IPS-18c (cell line): ENCODE data around the gene RNF114.

Source experiments
- H3K4me3 ChIP-seq: 2 replicates; pipeline ENCODE4 v1.7.0; 2013; ENCODE audit warnings: low read depth, mild to moderate bottlenecking, low read length, moderate library complexity; ENCODE audit not compliant: insufficient read depth
- H3K9me3 ChIP-seq: one replicate; pipeline ENCODE4 v1.6.1; 2013; ENCODE audit warnings: mild to moderate bottlenecking, low read length, moderate library complexity; ENCODE audit not compliant: control insufficient read depth, insufficient read depth

RNF114 gene

DNA sequence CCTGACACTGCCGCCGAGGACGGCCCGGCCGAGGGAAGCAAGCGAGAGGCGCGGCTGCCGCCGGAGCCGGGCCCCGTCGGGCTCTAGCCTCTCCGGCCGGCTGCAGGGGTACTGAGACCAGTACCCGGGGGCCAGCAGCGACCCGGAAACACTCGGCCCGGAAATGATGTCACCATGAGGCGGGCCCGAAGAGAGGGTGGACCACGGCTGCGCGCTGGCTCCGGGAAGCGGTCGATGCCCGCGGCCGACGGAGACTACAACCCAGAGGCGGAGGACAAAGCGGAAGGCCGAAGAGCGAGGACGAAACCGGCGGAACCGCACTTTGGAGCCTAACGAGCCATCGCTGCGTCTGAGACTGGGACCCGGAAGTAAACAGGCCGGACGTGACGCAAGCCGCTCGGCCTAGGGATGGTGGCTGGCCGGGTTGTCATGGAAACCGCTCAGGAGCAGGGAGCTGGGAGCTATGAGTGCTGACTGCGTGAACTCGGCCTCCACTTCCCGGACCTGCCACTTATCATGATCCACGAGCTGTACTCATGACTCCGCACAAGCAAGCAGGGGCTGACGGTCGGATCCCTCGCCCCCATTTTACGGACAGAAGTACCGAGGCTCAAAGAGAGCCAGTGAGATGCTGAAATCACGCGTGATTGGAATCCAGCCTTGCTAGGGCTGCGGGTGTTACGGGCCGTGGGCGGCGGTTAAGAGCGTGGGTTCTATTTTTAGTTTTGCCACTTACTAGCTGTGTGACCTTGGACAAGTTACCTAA is 20.6 kb upstream of the RNF114 start, which contains the start of gene SPATA2:
TSS of gene SPATA2 (minus strand) at position 150 of the 766 bp plus-strand sequence. CDS start 7,039 bp downstream, outside the sequence.
- Histone ChIP-seq H3K4me3 (peak within 1 kb of the TSS; percentile 97), H3K9me3 (no peaks in the 10 kb centered on the region)

DNA sequence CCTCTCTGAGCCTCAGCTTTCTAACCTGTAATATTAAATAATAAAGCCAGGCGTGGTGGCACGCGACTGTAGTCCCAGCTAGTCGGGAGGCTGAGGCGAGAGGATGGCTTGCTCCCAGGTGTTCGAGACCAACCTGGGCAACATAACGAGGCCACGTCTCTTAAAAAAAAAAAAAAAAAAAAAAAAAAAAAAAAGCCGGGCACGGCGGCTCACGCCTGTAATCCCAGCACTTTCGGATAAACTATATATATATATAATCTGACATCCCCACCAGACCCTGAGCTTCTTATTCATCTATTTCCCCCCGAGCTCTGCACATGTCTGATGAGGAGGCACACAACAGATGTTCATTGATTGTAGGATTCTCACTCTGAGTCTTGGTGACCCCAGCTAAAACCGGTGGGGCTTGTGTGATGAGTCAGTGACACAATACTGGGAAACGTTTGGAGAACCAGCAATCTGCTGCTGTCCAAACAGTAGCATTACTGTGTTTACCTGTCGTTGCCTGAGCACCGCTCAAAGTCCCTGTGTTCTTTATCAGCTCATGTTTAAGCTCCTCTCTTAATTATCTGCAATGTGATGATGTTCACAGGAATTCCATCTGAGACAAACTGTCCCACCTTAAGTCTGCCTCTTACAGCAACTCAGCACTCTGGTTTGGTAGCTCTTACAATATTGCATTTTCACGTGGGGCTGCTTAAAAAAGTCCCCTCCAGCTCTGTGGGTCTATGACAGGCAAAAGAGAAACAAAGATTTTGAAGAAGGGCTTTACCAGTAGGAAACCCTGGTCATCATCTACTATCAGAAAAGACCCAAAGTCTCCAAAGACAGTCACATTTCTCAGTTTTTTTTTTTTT is 19.8 kb upstream of the RNF114 start:
- Histone ChIP-seq H3K4me3 (peak overlapping the region; percentile 97), H3K9me3 (no peaks in the 10 kb centered on the region)

DNA sequence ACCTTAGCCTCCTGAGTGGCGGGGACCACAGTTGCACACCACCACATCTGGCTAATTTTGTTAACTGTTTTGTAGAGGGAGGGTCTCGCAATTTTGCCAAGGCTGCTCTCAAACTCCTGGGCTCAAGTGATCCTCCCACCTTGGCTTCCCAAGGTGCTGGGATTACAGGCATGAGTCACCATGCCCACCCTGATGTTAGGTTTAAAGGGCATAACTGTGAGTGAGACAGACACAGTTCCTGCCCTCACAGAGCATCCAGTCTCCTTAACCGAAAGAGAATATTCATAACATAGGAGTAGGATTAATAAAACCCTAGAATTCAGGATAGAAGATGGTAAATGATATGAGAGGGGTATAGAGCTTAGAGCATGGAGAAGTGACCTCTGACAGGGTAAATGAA is 17.8 kb upstream of the RNF114 start:
- H3K4me3 ChIP-seq: no peak overlapping the region
- no peaks in the 10 kb centered on the region for H3K9me3 ChIP-seq

DNA sequence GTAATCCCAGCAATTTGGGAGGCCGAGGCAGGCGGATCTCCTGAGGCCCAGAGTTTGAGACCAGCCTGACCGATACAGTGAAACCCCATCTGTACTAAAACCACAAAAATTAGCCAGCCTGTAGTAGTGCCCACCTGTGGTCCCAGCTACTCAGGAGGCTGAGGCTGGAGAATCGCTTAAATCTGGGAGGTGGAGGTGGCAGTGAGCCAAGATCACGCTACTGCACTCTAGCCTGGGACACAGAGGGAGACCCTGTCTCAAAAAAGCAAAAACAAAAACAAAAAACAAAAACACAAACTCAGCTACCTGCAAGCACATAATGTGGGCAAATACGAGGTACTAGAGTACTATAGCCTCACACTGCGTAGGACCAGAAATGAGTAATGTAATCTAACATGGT is 17.2 kb upstream of the RNF114 start:
- Histone ChIP-seq H3K4me3 (no peak overlapping the region), H3K9me3 (no peaks in the 10 kb centered on the region)

DNA sequence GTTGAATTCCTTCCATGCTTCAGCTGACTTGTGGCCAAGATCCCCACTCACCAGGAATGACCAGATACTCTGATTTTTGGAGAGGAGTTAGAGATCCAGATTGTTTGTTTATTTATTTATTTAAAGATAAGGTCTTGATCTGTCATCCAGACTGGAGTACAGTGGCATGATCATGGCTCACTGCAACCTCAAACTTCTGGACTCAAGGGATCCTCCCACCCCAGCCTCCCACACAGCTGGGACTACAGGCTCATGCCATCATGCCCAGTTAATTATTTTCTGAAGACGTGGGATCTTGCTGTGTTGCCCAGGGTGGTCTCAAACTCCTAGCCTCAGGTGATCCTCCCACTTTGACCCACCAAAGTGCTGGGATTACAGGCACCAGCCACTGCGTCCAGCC is 16.7 kb upstream of the RNF114 start:
- H3K4me3 ChIP-seq: no peak overlapping the region
- H3K9me3 ChIP-seq: no peaks in the 10 kb centered on the region

DNA sequence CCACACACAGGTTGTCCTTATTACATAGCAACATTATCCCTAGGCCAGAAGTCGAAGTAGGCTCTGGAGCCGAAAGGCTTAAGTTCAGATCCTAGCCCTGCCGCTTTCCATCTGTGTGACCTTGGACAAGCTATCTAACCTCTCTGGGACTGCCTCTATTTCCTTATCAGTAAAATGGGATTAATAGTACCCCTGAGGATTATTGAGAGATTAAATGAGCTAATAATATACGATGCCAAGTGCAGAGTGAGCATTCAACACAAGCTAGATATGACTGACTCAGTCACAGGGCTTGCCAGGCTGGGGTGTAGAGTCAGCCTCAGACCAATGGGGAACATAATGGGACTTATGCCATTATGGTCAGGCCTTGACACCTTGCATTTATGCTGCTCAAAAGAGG is 11.9 kb upstream of the RNF114 start:
- H3K9me3 ChIP-seq: no peaks in the 10 kb centered on the region
- H3K4me3 ChIP-seq: no peak overlapping the region

DNA sequence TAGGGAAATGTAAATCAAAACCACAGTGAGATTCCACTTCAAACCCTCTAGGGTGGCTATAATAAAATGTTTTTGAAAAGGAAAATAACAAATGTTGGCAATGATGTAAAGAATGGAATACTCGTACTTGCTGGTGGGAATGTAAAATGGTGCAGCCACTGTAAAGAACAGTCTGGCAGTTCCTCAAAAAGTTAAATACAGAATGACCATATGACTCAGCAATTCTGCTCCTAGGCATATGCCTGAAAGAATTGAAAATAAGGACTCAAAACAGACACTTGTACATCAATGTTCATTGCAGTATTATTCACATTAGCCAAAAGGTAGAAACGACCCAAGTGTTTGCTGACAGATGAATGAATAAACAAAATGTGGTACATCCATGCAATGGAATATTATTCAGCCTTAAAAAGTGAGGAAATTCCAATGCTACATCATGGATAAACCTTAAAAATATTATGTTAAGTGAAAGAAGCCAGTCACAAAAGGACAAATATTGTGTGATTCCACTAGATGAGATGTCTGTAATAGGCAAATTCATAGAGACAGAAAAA is 10.2 kb upstream of the RNF114 start:
- Histone ChIP-seq H3K4me3 (no peak overlapping the region), H3K9me3 (no peaks in the 10 kb centered on the region)

DNA sequence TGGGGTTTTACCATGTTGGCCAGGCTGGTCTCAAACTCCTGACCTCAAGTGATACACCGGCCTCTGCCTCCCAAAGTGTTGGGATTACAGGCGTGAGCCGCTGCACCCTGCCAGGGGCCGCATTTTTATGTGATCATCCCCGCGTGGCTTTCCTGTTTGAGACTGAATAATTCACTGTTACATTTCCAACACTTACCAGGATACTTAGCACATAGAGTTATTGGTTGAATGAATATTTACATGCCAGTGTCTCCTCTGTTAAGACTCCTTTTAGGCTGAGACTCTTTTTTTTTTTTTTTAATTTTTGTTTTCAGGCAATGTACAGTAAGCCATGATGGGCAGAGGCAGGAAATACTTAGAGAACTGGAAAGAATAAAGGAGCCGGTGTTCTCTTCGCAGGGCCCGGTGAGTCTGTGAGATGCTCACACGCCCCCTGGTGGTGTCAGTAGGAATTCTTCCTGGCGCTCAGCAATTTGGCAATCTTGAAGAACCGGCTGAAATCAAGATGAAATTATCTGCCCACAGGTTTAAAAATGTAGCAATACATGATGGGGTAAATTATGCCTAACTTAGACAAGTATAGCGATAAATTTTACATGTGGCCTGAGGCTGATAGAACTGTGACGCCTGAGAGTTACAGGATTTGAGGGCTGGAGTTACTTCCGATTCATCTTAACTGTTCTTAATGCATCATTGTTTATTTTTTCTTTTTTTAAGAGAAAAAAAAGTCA is 7.6 kb upstream of the RNF114 start:
- no peaks in the 10 kb centered on the region for H3K9me3 ChIP-seq
- no peak overlapping the region for H3K4me3 ChIP-seq

DNA sequence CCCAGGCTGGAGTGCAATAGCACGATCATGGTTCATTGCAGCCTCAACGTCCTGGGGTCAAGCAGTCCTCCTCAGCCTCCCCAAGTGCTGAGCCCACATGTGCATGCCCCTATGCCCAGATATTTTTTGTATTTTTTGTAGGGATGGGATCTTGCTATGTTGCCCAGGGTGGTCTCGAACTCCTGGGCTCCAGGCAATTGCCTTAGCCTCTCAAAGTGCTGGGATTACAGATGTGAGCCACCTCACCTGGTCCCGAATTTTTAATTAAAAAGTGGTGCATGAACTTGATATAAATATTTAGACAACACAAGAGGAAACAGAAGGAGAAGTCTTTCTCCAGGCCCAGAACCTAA is 7.1 kb upstream of the RNF114 start:
- no peak overlapping the region for H3K4me3 ChIP-seq

DNA sequence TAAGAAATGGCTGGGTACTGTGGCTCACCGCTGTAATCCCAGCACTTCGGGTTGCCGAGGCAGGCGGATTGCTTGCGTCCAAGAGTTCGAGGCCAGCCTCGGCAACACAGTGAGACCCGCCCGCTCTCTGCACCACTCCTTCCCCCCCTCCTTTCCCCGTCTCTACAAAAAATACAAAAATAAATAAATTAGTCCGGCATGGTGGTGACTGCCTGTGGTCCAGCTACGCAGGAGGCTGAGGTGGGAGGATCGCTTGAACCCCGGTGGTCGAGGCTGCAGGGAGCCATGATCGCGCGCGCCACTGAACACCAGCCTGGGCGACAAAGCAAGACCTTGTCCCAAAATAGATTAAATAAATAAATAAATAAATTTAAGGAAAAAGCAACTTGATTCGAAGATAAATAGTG is 448 bp upstream of the RNF114 start:
- peak overlapping the region; percentile 28; the same call in 1 of the 2 replicates for H3K4me3 ChIP-seq

More for the DNA sequence above, 7.1 kb upstream of the RNF114 start:
- no peaks in the 10 kb centered on the region for H3K9me3 ChIP-seq

DNA sequence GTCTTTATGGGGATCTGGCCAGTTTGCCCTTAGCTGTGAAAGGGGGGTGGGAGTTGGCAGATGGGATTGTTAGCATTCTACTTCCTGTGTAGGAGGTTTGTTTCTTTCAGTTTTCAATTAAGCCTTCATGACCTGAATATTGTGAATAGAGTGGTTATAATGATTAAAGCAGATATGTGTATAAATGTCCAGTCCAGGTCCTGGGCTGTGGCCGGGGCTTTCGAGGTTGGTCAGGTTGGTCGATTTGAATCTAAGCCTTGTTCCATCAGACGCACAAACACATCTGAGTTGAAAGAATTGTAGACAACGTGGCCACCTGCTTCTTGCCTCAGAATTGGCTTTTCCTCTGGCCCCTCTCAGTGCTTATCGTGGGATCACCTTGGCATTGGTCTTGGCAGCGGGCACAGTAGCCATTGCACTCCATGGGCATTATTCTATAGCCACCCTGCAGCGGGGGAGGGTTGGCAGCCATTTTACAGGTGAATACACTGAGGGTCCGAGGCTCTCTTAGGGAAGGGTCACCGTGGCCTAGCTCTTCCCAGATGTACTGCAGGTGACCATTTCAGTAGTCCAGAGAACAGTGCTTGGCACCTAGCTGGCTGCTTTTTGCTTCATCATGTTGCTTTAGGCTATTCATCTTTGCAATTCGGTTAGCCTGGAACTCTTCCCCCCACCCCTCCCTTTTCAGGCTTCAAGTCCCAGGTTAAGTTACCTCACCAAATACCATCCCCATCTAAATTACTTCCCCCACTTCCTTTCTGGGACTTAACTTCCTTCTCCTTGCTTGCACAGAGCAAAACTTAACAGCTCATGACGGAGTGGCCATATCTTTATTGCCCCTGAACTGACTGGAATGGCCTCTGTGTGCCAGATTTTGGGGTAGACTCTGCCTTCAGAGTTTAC is 1.1 kb downstream of the RNF114 start:
- Histone ChIP-seq H3K4me3 (peak overlapping the region; percentile 93), H3K9me3 (no peaks in the 10 kb centered on the region)

More for the DNA sequence above, 448 bp upstream of the RNF114 start:
- H3K9me3 ChIP-seq: no peaks in the 10 kb centered on the region

DNA sequence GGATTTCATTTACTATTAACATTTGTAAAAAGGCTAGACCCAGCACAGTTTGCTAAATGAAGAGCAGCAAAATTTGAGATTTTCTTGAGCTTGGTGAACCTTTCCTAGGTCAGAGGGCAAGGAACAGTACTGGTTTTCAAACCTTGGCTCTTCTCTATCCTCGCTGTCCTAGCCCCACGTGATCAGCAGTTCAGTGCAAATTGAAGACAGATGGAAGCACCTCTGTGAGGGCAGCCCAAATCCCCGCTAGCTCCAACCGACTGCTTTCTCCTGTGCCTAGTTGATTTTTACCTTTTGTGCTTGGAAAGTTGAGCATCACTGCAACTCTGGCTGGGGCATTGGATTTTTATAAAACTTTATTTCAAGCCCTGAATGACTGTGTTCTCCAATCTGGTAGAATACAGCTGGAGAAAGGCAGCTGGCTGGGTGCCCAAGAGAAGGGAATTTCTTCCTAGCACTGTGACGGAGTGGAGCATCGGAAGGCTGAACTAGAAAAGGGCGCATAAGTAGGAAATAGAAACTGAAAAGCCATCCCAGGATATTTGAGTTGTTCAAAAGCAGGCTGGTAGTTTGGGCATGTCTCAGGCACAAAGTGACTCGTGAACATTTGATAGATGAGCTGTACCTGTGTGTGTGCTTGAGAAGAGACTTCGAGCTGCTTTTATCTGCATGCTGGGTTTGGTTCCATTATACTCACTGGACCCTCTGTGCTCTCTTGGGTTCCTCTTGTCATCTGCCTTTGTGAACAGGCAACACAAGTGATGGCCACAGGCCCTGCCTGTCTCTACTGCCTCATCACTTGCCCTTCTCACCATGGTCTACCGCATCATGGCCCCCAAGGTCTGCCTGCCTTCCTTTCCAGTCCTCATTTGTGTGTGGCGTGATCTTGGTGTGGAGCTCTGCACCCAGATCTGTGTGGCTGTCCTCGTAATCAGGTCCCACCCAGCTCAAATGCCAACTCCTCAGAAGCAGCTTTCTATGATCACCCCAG is 2.3 kb downstream of the RNF114 start:
- Histone ChIP-seq H3K9me3 (no peaks in the 10 kb centered on the region), H3K4me3 (no peak overlapping the region)

DNA sequence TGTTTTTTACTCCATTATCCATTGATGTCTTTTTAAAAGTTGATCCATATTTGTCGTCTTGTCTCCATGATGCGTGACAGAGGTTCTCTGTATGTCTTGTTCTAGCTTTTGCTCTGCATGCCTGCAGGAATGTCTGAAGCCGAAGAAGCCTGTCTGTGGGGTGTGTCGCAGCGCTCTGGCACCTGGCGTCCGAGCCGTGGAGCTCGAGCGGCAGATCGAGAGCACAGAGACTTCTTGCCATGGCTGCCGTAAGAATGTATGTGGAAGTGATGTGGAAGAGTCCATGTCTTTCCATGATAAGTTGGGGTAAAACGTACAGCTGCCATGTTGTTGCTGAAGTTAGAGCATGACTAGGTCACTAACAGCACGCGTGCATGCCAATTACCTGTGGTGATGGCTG is 5.3 kb downstream of the RNF114 start:
- Histone ChIP-seq H3K4me3 (no peak overlapping the region), H3K9me3 (no peaks in the 10 kb centered on the region)

DNA sequence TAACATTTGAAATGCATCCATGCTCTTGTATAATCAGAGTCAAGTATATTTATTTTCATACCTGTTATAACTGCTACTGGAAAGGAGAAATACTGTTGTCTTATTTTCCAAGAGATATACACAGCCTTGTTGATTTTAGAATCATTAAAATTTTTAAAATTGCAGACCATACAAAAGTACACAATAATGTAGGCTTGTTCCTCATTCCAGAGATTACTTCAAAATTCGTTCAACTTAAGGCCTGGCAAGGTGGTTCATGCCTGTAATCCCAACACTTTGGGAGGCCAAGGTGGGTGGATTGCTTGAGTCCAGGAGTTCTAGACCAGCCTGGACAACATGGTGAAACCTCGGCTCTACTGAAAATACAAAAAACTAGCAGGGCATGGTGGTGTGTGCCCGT is 6.1 kb downstream of the RNF114 start:
- Histone ChIP-seq H3K9me3 (no peaks in the 10 kb centered on the region), H3K4me3 (no peak overlapping the region)

DNA sequence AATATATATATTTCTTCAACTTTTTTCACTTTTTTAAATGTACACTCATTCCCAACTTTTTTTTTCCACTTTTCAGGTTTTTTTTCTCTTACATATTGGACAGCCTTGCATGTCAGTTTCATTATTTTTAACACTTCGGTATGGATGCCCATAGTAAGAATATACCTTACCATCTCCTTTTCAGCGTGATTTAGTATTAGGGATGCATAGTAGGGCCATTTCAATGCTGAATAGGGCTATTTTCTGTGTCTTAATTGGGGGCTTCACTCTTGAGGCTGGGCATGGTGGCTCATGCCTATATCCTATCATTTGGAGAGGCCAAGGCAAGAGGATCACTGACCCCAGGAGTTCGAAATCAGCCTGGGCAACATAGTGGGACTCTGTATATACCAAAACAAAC is 6.7 kb downstream of the RNF114 start:
- Histone ChIP-seq H3K9me3 (no peaks in the 10 kb centered on the region), H3K4me3 (no peak overlapping the region)
